ENCODE results near the gene JAML. TPM values are rescaled to one million over a fixed set of nuclear protein-coding genes. Genes with fewer than 3 reads are reported as not detected.

JAML gene
- total and polyA plus RNA-seq, 2 of the 4 experiments (the other 2 are of a cell fraction), result not detected

GRCh38 chr11:118227865-118228785 is 3.3 kb upstream of the JAML start:
- POLR2A ChIA-PET (ENCODE audit: unreplicated experiment), result no interaction called here
- Histone ChIP-seq H4K5ac (ENCODE audit: low read depth, low read length) (no peak overlapping the region), H2BK120ac (ENCODE audit: low read depth, low read length) (no peak overlapping the region), H3K36me3 (ENCODE audit: control insufficient read depth, insufficient read depth, low read length) (no peaks in the 10 kb centered on the region), H2BK15ac (ENCODE audit: low read depth, low read length) (no peak overlapping the region), H3K23ac (ENCODE audit: low read depth, low read length) (no peak overlapping the region), H3K4me1 (ENCODE audit: control insufficient read depth, insufficient read depth, low read length) (no peaks in the 10 kb centered on the region), H3K4me2 (ENCODE audit: low read depth, low read length) (no peak overlapping the region), H2AK9ac (replicated peaks; ENCODE audit: low read depth, low read length, poor library complexity) (no peak overlapping the region), H3K79me1 (ENCODE audit: low read depth in 1 of 2, low read length in 2 of 2) (no peaks in the 10 kb centered on the region), H3K27me3 (ENCODE audit: control insufficient read depth, insufficient read depth, low read length) (no peaks in the 10 kb centered on the region; the same call in 1 of the 2 replicates), H3K56ac (ENCODE audit: extremely low read depth, insufficient read depth, low read length) (no peak overlapping the region), H3K27ac (ENCODE audit: insufficient read depth, low read length) (no peak overlapping the region), H3K9me1 (ENCODE audit: insufficient read depth, low read length) (no peaks in the 10 kb centered on the region), H2BK20ac (ENCODE audit: low read depth, low read length) (no peak overlapping the region), H2AFZ (replicated peaks; ENCODE audit: low read length, poor library complexity) (no peak overlapping the region), H3K9ac (ENCODE audit: low read depth, low read length) (no peak overlapping the region), H3K4me3 (ENCODE audit: insufficient read depth, low read depth, low read length) (no peak overlapping the region), H3K14ac (replicated peaks; ENCODE audit: low read depth, low read length) (no peak overlapping the region), H4K20me1 (ENCODE audit: insufficient read depth, low read length) (no peaks in the 10 kb centered on the region), H2BK5ac (ENCODE audit: low read depth, low read length, poor library complexity, severe bottlenecking) (no peak overlapping the region), H3K9me3 (ENCODE audit: control insufficient read depth, insufficient read depth, low read length) (no peaks in the 10 kb centered on the region), H2AK5ac (ENCODE audit: low read depth, low read length) (no peak overlapping the region), H4K8ac (ENCODE audit: low read depth in 2 of 2, low read length in 2 of 2) (no peak overlapping the region), H3K18ac (ENCODE audit: low read depth, low read length) (no peak overlapping the region), H3K4ac (ENCODE audit: low read depth, low read length) (no peak overlapping the region), H4K91ac (ENCODE audit: insufficient read depth, low read depth, low read length) (no peak overlapping the region)
- intact Hi-C loops (cut with micrococcal nuclease) (no loop called here), in situ Hi-C loops (cut with MboI; ENCODE audit: low sequenced_read_pairs) (no loop called here), dilution Hi-C loops (cut with HindIII; ENCODE audit: low sequenced_read_pairs, unreplicated experiment) (no loop called here)
- CTCF ChIA-PET, result no interaction called here
- no TSS peak for BruUV-seq (replicated peaks)
- ATAC-seq (ENCODE audit: low read depth), result no peak
- no CpG with 5 or more reads among the region's 8 CpGs for WGBS, 2 experiments (ENCODE audit: extremely low coverage in 2 of 2, insufficient read length in 1 of 2)
- TF ChIP-seq RFX5 (IDR thresholded peaks at IDR 0.05; ENCODE audit: low read depth, low read length) (no peak), ELK1 (IDR thresholded peaks at IDR 0.05; ENCODE audit: borderline replicate concordance, low read depth, low read length) (no peak), BHLHE40 (IDR thresholded peaks at IDR 0.05; ENCODE audit: low read depth, low read length) (no peak), MAFK (IDR thresholded peaks at IDR 0.05; ENCODE audit: low read depth, low read length) (no peak), MXI1 (IDR thresholded peaks at IDR 0.05; ENCODE audit: borderline replicate concordance, low read depth, low read length) (no peak), CTCF (conservative IDR thresholded peaks at IDR 0.05; ENCODE audit: low read depth, low read length) (no peak), RAD21 (IDR thresholded peaks at IDR 0.05; ENCODE audit: low read length) (no peak), RCOR1 (IDR thresholded peaks at IDR 0.05; ENCODE audit: insufficient replicate concordance, low read length) (no peak), CHD1 (IDR thresholded peaks at IDR 0.05; ENCODE audit: low read depth, low read length) (no peak), MAZ (IDR thresholded peaks at IDR 0.05; ENCODE audit: borderline replicate concordance, low read depth, low read length) (no peak), POLR2A (IDR thresholded peaks at IDR 0.05; ENCODE audit: low read depth, low read length) (no peak), SMC3 (IDR thresholded peaks at IDR 0.05; ENCODE audit: low read depth, low read length) (no peak), CEBPB (IDR thresholded peaks at IDR 0.05; ENCODE audit: low read depth, low read length) (no peak), NFE2L2 (IDR thresholded peaks at IDR 0.05; ENCODE audit: low read depth, low read length) (no peak)
- TF ChIP-seq, protein P1, sequence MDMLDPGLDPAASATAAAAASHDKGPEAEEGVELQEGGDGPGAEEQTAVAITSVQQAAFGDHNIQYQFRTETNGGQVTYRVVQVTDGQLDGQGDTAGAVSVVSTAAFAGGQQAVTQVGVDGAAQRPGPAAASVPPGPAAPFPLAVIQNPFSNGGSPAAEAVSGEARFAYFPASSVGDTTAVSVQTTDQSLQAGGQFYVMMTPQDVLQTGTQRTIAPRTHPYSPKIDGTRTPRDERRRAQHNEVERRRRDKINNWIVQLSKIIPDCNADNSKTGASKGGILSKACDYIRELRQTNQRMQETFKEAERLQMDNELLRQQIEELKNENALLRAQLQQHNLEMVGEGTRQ (IDR thresholded peaks at IDR 0.05; ENCODE audit: low read depth, low read length), result no peak
- DNase-seq, result no peak
